SIG-M5 (cell line): ENCODE results near the gene PUM2.

Experiments
- DNase-seq: peaks from one replicate; lab custom pipeline; 2025; lab: John Stamatoyannopoulos, UW

Gene PUM2

GRCh38 chr2:20215183-20216040, 135.2 kb downstream of the PUM2 start:
- no peak for DNase-seq

DNA sequence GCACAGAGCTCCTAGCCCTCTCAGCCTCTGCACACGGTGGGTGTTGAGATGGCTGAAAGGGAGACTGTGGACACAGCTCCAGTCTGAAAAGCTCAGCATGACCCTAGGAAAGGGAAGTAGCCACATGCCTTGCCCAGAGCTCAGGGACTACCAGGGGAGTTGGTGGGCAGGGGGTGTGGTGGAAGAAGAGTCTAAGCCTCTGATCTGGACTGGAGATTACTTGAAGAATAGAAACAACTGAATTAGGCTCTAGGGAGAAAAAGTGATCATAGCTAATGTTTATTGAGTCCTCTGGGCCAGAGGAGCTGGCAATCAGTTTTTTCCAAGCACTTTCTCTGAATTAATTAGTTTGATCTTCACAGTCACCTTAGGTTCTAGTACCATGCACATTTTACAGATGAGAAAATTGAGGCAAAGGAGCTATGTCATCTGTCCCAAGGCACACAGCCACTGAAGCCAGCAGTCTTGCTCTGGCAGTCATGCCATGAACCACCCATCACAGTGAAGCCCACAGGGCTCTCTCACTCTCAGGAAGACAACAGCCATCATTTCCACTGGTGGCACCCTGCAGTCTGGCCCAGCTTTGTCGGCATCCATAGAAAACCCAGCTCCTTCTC, 136.0 kb downstream of the PUM2 start:
- DNase-seq = no peak

- no peak for DNase-seq
Observed at GRCh38 chr2:20213651-20214565, 136.7 kb downstream of the PUM2 start.

- DNase-seq = no peak
Observed at GRCh38 chr2:20212871-20213503, 137.7 kb downstream of the PUM2 start.

DNA sequence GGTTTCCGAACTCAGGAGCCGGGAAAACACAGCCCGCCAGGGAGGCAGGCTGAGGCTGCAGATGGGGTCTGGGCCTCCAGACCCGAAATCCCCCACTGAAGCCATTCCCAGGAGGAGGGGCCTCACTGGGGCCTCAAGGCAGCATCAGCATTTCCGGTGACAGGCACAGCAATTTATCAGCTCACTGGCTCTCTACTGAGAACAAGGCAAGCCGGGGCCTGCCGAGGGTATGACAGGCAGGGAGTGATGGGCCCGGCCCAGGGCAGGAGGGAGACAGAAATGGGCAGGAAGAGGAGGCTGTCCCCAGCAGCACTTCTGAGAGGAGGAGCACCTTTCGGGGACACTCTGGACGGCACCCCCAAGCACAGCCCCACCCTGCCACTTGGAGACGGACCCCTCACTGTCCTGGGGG, 138.2 kb downstream of the PUM2 start:
- no peak for DNase-seq

DNA sequence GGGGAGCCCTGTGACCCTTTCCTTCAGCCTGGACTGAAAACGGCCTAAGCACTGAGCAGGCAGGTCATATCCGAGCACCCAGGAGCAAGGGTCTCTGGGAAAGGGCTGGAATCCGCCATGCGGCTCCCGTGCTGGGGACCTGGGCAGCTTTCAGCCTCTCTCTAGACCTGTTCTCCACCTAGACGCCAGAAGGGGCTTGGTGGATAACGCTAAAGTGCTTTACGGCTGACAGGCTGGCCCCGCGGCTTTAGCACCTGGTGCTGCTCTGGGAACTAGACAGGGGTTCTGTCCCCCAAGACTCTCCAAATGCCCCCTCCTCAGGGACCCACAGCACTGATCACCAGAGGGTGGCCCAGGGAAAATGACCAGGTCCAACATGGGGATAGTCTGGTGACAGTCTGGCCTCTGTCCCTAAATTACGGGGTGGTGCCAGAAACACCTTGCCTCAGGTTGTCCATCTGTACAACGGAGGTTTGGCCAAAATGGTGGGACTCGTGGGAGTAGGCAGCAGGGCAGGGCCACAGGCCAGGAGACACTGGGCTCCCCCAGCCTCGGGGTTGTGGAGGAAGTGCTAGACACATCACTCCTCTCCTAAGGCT, 138.7 kb downstream of the PUM2 start:
- no peak for DNase-seq

DNA sequence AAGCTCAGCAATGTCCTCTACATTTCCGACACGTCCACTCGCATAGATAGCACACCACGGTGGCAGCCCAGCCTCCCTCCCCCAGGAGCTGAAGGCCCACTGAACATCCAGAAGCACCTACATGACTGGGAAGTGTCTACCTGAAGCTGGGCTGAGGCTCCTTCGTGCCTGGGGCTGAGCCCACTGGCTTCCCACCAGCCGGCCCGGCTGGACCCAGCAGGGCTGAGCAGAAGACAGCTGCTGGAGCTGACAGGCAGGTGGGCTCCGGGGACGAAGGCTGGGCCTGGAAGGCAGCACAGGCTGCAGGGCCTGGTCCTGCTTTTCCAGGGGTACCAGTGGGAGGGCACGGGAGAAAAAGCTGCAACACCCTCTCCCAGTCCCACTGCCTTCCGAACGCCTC, 139.2 kb downstream of the PUM2 start:
- DNase-seq = no peak

- no peak for DNase-seq
Observed at GRCh38 chr2:20210462-20210861, 140.2 kb downstream of the PUM2 start.

DNA sequence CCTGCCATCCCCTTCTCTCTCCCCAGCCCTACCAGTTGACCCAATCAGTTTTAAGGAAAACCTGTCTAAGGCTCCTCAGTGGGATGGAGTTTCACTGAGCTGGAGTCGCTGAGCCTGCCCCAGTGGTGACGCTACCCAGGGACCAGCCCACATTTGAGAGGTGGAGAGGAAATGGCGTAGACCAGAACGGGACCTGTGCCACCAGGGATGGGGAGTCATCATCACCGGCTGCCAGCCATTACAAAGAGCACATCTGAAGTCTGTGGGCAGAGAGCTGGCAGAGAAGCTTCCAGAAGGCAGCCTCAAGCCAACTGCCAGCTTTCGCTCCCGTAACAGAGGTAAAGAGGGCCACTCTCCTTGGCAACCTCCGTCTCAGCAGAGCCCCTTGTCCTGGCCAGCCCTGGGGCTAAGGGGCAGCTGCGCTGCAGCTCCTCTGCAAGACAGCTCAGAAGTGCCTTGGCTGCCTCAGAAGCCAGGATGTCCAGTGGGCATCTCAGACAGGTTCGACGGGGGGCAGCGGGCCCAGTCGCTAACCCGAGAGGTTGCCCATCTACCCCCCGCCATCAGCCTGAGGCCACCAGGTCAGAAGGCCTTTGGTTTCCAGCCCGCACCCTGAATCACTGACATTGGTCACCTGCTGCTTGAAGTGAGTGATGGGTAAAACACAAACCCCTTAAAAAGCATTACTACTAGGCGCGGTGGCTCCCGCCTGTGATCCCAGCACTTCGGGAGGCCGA, 141.1 kb downstream of the PUM2 start:
- no peak for DNase-seq

DNA sequence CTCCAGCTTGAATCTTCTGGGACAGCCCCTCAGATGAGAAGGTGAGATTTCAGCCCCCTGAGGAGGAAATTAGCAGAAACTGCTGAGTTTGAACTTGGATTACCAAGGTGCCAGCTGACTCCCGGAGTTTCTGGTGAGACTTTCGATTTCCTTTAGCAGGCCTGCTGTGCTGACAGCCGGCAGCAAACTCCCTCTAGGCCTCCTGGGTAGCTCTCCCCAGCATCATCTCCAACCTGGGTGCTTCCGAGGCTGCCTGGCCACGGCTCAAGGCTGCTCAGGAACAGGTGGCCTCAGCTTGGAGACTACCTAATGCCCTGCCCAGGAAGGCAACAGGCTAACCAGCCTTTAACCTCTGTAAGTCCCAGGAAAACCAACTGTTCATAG, 142.2 kb downstream of the PUM2 start:
- no peak for DNase-seq

DNA sequence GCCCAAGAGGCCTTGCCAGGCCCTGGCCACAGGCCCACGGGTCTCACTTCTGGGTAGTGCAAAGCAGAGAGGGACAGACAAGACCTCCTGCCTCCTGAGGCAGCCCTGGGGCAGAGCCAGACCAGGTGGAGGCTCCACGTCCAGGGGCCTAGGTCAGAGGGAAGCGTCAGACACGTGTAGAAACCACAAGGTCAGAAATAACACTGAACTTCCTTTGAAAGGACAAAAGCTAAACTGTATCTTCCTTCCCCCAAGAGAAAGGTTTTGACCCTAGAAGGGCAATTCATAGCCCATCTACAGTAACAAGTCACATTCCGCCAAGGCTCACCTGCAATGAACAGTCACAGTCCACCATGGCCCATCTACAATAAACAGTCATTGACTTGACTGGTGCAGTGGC, 143.6 kb downstream of the PUM2 start:
- no peak for DNase-seq

DNA sequence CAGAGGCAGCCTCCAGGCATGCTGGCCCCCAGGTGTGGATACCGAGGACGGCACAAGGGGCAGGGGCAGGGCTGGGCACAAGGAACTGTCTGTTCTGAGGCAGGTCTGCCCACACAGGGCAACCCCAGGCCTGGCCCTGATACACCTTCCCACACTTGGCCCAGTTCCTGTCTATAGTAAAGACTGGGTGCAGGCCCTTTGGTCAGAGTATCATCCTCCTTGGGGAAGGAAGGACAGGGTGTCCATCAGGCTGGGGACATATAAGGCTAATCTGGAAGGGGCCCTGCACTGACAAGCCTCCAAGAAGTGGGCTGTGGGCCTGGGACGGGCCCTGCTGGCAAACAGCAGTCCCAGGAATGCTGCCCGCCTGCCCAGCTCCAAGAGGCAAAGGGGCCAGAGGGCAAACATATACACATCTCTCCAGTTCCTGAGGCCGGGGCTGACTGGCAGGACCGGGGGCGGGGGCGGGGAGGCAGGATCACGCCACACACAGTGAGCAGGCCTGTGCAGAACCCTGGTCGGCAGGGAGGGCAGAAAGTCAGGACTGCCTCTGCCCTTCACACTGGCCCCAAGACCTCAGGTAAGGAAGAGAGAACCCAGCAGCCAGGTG, 144.6 kb downstream of the PUM2 start:
- DNase-seq = no peak

DNA sequence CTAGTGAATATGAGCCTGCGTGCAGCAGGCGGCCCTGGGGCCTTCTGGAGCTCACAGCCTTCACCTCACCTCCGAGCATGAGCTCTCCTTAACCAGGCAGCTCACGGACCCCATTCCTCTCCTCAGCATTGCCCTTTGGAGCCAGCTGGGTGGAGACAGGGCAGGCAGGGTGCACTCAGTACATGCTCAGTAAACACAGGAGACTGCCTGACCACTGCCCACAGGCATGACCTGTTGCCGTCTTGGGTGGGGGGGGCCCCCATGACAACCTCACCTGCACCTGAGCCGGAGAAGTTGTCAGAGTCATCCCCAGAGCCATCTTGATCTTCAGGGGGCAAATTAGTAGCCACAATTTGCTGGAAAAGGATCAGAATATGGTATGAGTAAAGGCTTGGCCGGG, 145.6 kb downstream of the PUM2 start:
- no peak for DNase-seq

- DNase-seq = no peak
Observed at GRCh38 chr2:20203521-20204225, 147.0 kb downstream of the PUM2 start.

GRCh38 chr2:20203072-20203471, 147.6 kb downstream of the PUM2 start:
- no peak for DNase-seq

- DNase-seq = no peak
Observed at GRCh38 chr2:20201671-20202070, 149.0 kb downstream of the PUM2 start.

DNA sequence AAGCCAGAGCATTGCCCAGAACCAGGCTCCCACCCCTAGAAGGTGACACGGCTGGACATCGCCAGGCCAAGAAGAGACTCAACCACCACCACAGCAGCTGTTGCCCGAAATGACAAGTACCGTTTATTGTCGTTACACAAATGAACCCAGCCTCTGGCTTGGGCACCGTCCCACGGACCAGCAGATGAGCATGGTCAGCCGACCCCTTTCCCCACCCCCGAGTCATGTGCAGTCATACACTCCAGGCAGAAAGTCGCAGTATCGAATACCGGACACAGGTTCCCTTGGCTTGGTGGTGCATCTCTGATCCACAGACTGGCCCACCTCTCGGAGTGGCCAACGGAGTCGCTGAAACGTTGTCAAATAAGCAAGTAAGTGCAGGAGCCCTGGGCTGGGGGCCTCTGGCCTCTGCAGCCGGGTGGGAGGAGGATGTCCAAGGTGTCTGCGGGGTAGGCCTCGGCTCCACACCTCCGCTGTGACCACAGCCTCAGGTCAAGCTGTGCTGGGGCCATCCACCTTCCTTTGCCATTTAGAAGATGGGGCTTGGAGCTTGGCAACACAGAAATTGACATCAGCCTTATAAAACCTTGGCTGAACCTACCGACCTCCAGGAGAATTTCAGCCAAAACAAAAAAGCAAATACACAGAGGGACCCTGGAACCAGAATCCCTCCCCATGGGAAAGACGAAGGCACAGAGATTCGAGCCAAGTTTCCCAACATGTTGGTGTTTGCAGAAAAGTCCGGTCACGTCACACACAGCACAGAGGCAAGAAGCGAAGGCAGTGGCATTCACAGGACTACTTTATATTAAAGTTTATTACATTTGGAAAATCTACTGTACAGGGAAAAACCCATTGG, 149.7 kb downstream of the PUM2 start:
- DNase-seq = no peak

DNA sequence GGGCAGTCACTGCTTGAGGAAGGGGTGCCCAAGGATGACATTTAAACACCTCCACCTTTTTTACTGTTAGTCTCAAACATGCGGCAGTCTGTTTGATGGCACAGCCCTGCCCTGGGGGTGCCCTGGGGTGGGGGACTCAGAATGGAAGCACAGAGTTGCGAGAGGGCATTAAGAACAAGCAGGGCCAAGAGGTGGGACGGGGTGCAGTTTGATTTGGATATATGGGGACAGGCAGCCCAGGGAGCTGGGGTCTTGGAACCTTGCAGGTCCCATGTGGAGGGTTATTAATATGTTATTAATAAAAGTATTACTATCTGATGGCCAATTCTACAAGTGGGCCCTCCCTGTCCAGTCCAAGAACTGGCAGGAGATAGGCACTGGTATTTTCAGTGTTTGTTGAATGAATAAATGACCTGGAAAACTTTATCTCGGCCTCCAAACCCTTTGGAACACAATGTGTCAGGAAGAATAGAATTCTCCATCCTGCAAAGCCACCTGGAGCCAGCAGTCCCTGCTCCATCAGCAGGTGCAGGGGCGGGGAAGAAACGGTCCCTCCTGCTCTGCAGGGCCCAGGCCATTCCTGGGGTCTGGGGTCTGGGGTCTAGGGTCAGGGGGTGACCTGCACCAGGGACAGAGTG, 150.9 kb downstream of the PUM2 start:
- no peak for DNase-seq
